Activated CD4-positive, alpha-beta T cell treated with anti-CD3 and anti-CD28 coated beads, Interleukin-2, amount 10 ng/mL, durations not matched to agents 24 days and 14 days (primary cell): Measurements from ENCODE around the gene NAA38. TPM values are rescaled to one million over a fixed set of nuclear protein-coding genes. Genes with fewer than 3 reads are reported as not detected.
"Not testable (repeated sequence)": the region's sequence is repeated elsewhere in the genome, so short reads cannot be mapped to it uniquely, and the experiment has no call there.

Source experiments
- DNase-seq: peaks from one replicate; pipeline ENCODE4 v3.0.0; 2022
- H3K27ac Mint-ChIP-seq: one replicate; pipeline ENCODE4 v1.8.0; 2022; ENCODE audit warnings: mild to moderate bottlenecking, mixed read lengths
- H3K27me3 Mint-ChIP-seq: one replicate; pipeline ENCODE4 v1.8.0; 2022; ENCODE audit warnings: mixed read lengths
- H3K36me3 Mint-ChIP-seq: one replicate; pipeline ENCODE4 v1.8.0; 2022; ENCODE audit warnings: low read depth, mild to moderate bottlenecking, mixed read lengths
- H3K4me1 Mint-ChIP-seq: one replicate; pipeline ENCODE4 v1.8.0; 2021; ENCODE audit warnings: mixed read lengths
- H3K4me3 Mint-ChIP-seq: one replicate; pipeline ENCODE4 v1.8.0; 2022; ENCODE audit warnings: mild to moderate bottlenecking, moderate library complexity, mixed read lengths
- H3K9me3 Mint-ChIP-seq: one replicate; pipeline ENCODE4 v1.8.0; 2021; ENCODE audit warnings: mixed read lengths
- intact Hi-C: fragments of 100-400 bp; cut with micrococcal nuclease; formaldehyde crosslinking; loops from one replicate; pipeline ENCODE4 v1.15.1; 2023
- total RNA-seq: library from RNA; stranded (reverse); gene quantifications from 2 replicates; pipeline ENCODE4 v1.2.3, GENCODE V29; 2022

Gene NAA38
- total RNA-seq, 1 donor from 2014 or later: 47.5 TPM

DNA sequence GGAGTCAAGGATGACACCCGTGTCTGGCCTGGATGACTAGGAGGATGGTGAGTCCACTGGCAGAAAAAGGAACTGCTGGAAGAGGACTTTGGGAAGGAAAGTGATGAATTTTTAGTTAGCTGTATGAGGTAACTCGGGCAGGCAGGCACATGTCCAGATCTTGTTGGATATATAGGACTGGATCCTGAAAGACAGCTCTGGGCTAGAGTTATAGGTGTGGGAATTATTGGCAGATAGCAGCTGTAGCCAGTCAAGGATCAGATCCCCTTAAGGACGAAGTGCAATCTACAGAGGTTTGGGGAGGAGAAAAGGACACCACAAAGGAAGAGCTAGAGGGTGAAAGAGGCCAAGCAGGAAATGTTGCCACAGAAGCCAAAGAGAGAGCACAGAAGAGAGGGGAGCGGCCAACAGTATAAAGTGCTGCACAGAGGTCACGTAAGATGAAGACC, 10.5 kb upstream of the NAA38 start:
- H3K4me3 Mint-ChIP-seq: peak overlapping the region; percentile 51
- intact Hi-C loops: no loop called here
- H3K36me3 Mint-ChIP-seq: peaks cover 30% of the 10 kb centered on the region
- H3K9me3 Mint-ChIP-seq: no peaks in the 10 kb centered on the region
- H3K27me3 Mint-ChIP-seq: no peaks in the 10 kb centered on the region
- peak overlapping the region; percentile 58 for H3K27ac Mint-ChIP-seq
- DNase-seq: peak; percentile 75
- peaks cover 22% of the 10 kb centered on the region for H3K4me1 Mint-ChIP-seq

DNA sequence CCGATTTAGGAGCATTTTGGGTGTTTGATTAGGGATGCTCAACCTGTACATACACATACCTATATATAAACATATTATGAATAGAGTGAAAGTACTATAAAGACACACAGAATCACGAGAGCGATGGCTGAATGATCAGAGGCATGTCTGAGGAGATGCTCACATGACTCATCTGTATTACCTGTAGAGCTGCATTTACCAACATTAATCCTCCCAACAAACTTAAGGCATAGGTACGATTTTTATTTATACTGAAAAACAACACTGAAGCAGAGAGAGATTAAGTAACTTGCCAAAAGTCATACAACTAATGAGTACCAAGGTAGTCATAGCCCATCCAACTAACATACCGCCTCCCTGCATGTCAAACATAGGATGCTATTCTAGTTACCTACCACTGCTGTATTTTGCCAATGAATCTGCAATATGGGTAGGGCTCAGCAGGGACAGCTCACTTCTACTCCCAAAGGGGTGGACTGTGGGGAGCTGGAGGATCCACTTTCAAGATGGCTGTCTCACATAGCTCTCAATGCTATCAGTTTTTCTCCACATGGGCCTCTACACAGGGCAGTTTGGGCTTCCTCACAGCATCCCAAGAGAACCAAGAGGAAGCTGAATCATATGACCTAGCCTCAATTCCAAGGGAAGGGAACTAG, 7.8 kb upstream of the NAA38 start:
- Mint-ChIP-seq H3K4me1 (peaks cover 26% of the 10 kb centered on the region), H3K36me3 (peaks cover 42% of the 10 kb centered on the region), H3K27me3 (no peaks in the 10 kb centered on the region), H3K9me3 (no peaks in the 10 kb centered on the region), H3K27ac (no peak overlapping the region), H3K4me3 (no peak overlapping the region)
- DNase-seq: no peak
- intact Hi-C loops: no loop called here

DNA sequence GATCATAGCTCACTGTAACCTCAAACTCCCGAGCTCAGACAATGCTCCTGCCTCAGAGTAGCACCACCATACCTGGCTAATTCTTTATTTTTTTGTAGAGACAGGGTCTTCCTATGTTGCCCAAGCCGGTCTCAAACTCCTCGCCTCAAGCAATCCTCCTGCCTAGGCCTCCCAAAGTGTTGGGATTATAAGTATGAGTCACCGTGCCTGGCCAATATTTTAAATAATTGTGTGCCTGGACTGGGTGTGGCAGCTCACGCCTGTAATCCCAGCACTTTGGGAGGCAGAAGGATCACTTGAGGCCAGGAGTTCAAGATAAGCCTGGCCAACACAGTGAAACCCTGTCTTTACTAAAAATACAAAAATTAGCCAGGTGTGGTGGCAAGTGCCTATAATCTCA, 7.0 kb upstream of the NAA38 start:
- H3K27ac Mint-ChIP-seq, H3K27me3 Mint-ChIP-seq, H3K9me3 Mint-ChIP-seq, DNase-seq, H3K4me3 Mint-ChIP-seq, intact Hi-C loops: not testable (repeated sequence)
- Mint-ChIP-seq H3K36me3 (peaks cover 47% of the 10 kb centered on the region), H3K4me1 (peaks cover 31% of the 10 kb centered on the region)

GRCh38 chr17:7862692-7863437, 5.5 kb upstream of the NAA38 start:
- intact Hi-C loops: loop anchor here (2.0 kb wide), 1 partner anchor 126 kb away; no protein-coding TSS in a partner anchor
- peak overlapping the region; percentile 8 for H3K27ac Mint-ChIP-seq
- peaks cover 26% of the 10 kb centered on the region for H3K4me1 Mint-ChIP-seq
- peaks cover 52% of the 10 kb centered on the region for H3K36me3 Mint-ChIP-seq
- H3K4me3 Mint-ChIP-seq: no peak overlapping the region
- no peaks in the 10 kb centered on the region for H3K9me3 Mint-ChIP-seq
- no peaks in the 10 kb centered on the region for H3K27me3 Mint-ChIP-seq
- peak; percentile 85 for DNase-seq

DNA sequence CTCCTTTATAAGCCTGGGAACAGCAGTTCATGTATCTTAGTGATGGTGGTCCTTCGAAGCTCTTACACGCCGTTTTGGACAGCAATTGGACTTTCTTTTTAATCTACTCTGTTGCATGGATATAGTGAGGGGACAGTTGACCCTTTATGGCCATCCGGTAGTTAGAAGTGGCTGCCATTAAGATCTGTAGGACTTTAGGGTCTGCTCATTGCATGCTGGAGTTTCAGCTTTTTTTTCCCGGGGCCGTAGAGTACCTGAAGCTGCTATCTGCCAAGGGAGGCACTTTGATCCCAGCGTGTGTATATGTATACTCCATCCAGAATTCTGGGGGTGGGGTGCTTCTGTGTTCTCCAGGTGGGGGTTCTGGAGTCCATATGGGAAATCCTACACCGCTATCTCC, 1.7 kb upstream of the NAA38 start:
- no peak for DNase-seq
- Mint-ChIP-seq H3K36me3 (peaks cover 45% of the 10 kb centered on the region), H3K4me1 (peaks cover 16% of the 10 kb centered on the region), H3K9me3 (no peaks in the 10 kb centered on the region), H3K4me3 (no peak overlapping the region), H3K27me3 (no peaks in the 10 kb centered on the region), H3K27ac (no peak overlapping the region)
- intact Hi-C loops: loop anchor here (10.0 kb wide), 1 partner anchor 114 kb away; no protein-coding TSS in a partner anchor

DNA sequence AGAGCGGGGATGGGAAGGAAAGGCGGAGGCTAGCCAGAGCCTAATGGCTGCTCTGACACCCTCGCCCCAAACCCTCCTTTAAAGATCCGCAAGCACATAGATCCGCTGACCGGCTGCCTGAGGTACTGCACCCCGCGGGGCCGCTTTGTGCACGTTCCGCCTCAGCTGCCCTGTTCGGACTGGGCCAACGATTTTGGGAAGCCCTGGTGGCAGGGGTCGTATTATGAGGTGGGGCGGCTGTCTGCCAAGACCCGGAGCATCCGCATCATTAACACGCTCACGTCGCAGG, 1.1 kb upstream of the NAA38 start:
- intact Hi-C loops: loop anchor here (10.0 kb wide), 1 partner anchor 114 kb away; no protein-coding TSS in a partner anchor
- no peaks in the 10 kb centered on the region for H3K27me3 Mint-ChIP-seq
- H3K4me3 Mint-ChIP-seq: no peak overlapping the region
- no peaks in the 10 kb centered on the region for H3K9me3 Mint-ChIP-seq
- peaks cover 18% of the 10 kb centered on the region for H3K4me1 Mint-ChIP-seq
- no peak overlapping the region for H3K27ac Mint-ChIP-seq
- DNase-seq: peak; percentile 72
- peaks cover 46% of the 10 kb centered on the region for H3K36me3 Mint-ChIP-seq

DNA sequence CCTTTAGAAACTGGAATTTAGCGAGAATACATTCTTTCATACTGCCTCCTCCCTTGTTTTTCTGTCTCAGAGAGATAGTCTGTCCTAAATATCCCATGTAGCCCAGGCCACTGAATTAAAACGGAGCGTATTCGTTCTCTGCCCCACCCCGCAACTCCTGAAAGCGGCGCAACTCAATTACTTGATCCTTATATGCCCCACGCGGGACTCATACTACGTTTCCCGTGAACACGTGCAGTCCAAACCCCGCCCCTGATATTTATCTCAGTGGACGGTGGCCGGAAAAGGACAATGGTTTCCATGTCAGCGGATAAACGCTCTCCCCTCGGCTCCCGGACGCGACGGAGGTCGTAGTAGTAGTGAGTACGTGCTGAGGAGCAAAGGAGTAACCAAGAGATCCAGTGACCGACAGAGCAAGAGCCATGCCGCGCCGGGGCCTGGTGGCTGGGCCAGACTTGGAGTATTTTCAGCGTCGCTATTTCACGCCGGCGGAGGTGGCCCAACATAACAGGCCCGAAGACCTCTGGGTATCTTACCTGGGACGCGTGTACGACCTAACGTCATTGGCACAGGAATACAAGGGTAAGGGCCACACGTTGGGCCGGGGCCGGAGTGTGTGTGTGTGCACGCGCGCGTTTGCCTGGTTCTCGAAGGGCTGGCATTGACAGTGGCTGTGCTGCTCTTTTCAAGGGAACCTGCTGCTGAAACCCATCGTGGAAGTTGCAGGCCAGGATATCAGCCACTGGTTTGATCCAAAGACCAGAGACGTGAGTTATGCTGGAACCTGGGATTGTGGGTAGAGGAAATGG, 558 bp upstream of the NAA38 start, which contains the start of gene CYB5D1:
CYB5D1 (plus strand) TSS at position 291 of the 809 bp plus-strand sequence; CDS start at position 423, 132 bp downstream.
- H3K9me3 Mint-ChIP-seq: no peaks in the 10 kb centered on the region
- peaks cover 48% of the 10 kb centered on the region for H3K36me3 Mint-ChIP-seq
- peaks cover 18% of the 10 kb centered on the region for H3K4me1 Mint-ChIP-seq
- no peaks in the 10 kb centered on the region for H3K27me3 Mint-ChIP-seq
- H3K27ac Mint-ChIP-seq: no peak within 1 kb of the TSS
- DNase-seq: peak; percentile 97
- H3K4me3 Mint-ChIP-seq: no peak within 1 kb of the TSS
- intact Hi-C loops: loop anchor here (1.0 to 10.0 kb wide), 7 partner anchors 16 to 199 kb away; partner anchors contain the start of gene CNTROB

DNA sequence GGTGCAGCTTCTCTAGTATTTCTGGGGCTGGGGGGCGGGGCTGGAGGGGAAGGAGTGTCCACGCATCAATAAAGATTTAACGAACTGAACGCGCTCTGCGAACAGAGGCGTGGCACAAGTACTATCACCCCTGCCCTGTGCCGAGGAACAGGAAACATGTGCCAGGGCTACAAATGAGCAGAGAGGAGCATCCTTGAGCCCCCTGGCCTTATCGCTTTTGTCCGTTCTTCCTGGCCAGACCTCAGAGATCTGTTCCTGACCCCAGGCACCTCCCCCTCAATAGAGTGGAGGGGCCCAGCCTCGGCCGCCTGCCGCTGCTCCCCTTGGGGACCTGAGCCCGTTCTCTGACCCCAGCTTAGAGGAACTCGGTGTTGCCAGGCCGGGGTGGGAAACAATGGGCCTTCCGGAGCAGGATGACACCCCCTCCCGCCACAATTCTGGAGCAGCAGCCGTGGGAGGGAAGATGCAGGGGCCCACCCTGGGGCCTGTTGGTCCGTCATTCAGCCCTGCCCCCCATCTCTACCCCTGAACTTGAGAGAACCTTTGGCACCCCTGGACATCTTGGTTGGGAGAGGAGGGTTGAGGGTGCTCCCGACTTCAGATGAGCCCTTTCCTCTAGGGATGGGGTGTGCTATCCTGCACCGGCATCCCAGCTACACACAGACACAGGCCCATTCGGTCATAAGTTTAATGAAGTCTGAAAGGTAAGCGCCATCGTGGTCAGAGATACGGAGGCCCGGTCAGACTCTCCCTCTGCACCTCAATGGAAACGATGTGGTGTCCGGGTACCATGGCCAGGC, 1.1 kb downstream of the NAA38 start:
- intact Hi-C loops: loop anchor here (2.0 to 10.0 kb wide), 2 partner anchors 111 to 201 kb away; no protein-coding TSS in a partner anchor
- H3K4me3 Mint-ChIP-seq: no peak overlapping the region
- peak overlapping the region; percentile 62 for H3K27ac Mint-ChIP-seq
- DNase-seq: peak; percentile 72
- peaks cover 56% of the 10 kb centered on the region for H3K36me3 Mint-ChIP-seq
- no peaks in the 10 kb centered on the region for H3K9me3 Mint-ChIP-seq
- H3K27me3 Mint-ChIP-seq: no peaks in the 10 kb centered on the region
- H3K4me1 Mint-ChIP-seq: peaks cover 24% of the 10 kb centered on the region

DNA sequence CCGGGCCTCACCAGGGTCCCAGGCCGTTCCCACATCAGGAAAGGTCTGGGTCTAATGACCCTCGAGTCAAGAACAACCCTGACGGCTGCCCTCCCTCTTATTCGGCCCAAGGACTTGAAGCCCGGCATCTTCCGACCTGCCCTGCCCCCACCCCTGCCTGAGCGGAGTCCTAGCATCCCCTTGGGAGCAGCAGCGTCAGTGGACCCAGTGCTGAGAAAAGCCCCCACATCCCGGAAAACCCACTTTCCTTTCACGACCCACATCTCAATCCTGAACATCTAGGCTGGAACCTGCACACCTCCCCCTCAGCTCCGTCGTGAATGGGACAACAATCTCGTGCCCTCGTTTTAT, 1.7 kb downstream of the NAA38 start:
- H3K4me1 Mint-ChIP-seq: peaks cover 30% of the 10 kb centered on the region
- DNase-seq: no peak
- no peaks in the 10 kb centered on the region for H3K27me3 Mint-ChIP-seq
- H3K9me3 Mint-ChIP-seq: no peaks in the 10 kb centered on the region
- H3K4me3 Mint-ChIP-seq: no peak overlapping the region
- peak overlapping the region; percentile 62 for H3K27ac Mint-ChIP-seq
- intact Hi-C loops: loop anchor here (2.0 to 10.0 kb wide), 2 partner anchors 111 to 201 kb away; no protein-coding TSS in a partner anchor
- H3K36me3 Mint-ChIP-seq: peaks cover 56% of the 10 kb centered on the region

GRCh38 chr17:7854851-7855659, 2.3 kb downstream of the NAA38 start, which contains the start of gene TMEM88:
Gene TMEM88 (plus strand): TSS chr17:7855066. CDS start chr17:7855075, 9 bp downstream.
- H3K4me1 Mint-ChIP-seq: peaks cover 31% of the 10 kb centered on the region
- intact Hi-C loops: loop anchor here (10.0 kb wide), 1 partner anchor 110 kb away; no protein-coding TSS in a partner anchor
- DNase-seq: peak; percentile 62
- H3K4me3 Mint-ChIP-seq: peak within 1 kb of the TSS; percentile 26
- peaks cover 60% of the 10 kb centered on the region for H3K36me3 Mint-ChIP-seq
- H3K27ac Mint-ChIP-seq: peak within 1 kb of the TSS; percentile 62
- no peaks in the 10 kb centered on the region for H3K27me3 Mint-ChIP-seq
- no peaks in the 10 kb centered on the region for H3K9me3 Mint-ChIP-seq

DNA sequence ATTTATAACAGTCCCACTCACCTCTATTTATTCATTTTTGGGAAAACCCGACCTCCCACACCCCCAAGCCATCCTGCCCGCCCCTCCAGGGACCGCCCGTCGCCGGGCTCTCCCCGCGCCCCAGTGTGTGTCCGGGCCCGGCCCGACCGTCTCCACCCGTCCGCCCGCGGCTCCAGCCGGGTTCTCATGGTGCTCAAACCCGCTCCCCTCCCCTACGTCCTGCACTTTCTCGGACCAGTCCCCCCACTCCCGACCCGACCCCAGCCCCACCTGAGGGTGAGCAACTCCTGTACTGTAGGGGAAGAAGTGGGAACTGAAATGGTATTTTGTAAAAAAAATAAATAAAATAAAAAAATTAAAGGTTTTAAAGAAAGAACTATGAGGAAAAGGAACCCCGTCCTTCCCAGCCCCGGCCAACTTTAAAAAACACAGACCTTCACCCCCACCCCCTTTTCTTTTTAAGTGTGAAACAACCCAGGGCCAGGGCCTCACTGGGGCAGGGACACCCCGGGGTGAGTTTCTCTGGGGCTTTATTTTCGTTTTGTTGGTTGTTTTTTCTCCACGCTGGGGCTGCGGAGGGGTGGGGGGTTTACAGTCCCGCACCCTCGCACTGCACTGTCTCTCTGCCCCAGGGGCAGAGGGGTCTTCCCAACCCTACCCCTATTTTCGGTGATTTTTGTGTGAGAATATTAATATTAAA, 3.1 kb downstream of the NAA38 start:
- H3K4me3 Mint-ChIP-seq: peak overlapping the region; percentile 26
- intact Hi-C loops: loop anchor here (10.0 kb wide), 1 partner anchor 109 kb away; no protein-coding TSS in a partner anchor
- H3K4me1 Mint-ChIP-seq: peaks cover 30% of the 10 kb centered on the region
- no peaks in the 10 kb centered on the region for H3K27me3 Mint-ChIP-seq
- no peak overlapping the region for H3K27ac Mint-ChIP-seq
- H3K9me3 Mint-ChIP-seq: no peaks in the 10 kb centered on the region
- H3K36me3 Mint-ChIP-seq: peaks cover 61% of the 10 kb centered on the region
- no peak for DNase-seq

- H3K4me3 Mint-ChIP-seq: peak overlapping the region; percentile 26
- H3K27me3 Mint-ChIP-seq: no peaks in the 10 kb centered on the region
- no peaks in the 10 kb centered on the region for H3K9me3 Mint-ChIP-seq
- intact Hi-C loops: loop anchor here (10.0 kb wide), 1 partner anchor 109 kb away; no protein-coding TSS in a partner anchor
- no peak overlapping the region for H3K27ac Mint-ChIP-seq
- peaks cover 56% of the 10 kb centered on the region for H3K36me3 Mint-ChIP-seq
- peaks cover 27% of the 10 kb centered on the region for H3K4me1 Mint-ChIP-seq
- DNase-seq: no peak
Measured at GRCh38 chr17:7853691-7854038, 3.7 kb downstream of the NAA38 start.
